Daoy (cell line): ENCODE measurements around the gene OR4A5. TPM values are rescaled to one million over a fixed set of nuclear protein-coding genes. Genes with fewer than 3 reads are reported as not detected.
"Not testable (repeated sequence)": the region's sequence is repeated elsewhere in the genome, so short reads cannot be mapped to it uniquely, and the experiment has no call there.

Experiments used
- DNase-seq: peaks from one replicate; pipeline ENCODE4 v3.0.0-alpha.2; 2015; ENCODE audit warnings: low read depth
- total RNA-seq: library from RNA; depleted of rRNA; stranded (reverse); fragments of >200 nt; shearing (Covaris generic); gene quantifications from 2 replicates; pipeline ENCODE4 v1.2.3, GENCODE V29; 2014; rRNA removed

The OR4A5 gene, protein sequence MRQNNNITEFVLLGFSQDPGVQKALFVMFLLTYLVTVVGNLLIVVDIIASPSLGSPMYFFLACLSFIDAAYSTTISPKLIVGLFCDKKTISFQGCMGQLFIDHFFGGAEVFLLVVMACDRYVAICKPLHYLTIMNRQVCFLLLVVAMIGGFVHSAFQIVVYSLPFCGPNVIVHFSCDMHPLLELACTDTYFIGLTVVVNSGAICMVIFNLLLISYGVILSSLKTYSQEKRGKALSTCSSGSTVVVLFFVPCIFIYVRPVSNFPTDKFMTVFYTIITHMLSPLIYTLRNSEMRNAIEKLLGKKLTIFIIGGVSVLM
- total RNA-seq: not detected in 2 replicates

DNA sequence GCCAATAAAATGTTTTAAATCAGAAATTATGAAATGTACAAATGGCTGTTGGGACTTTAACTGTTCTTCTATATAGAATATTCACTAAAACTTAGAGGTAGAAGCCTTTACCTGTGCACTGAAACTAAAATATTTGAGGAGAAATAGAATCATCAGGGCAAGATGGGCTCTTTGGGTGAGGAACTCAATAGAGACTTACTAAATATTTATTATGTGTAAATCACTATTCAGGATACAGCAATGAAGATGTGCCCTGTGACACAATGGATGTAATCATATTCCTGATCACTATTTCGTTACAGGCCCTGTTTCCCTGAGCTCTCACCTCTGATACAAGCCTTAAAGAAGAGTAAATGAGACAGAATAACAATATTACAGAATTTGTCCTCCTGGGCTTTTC, at the start of gene OR4A5:
Gene OR4A5, plus strand, starts transcription at position 301 of the 400 bp plus-strand sequence. Its CDS starts 53 bp downstream, at position 354.
- not testable (repeated sequence) for DNase-seq

GRCh38 chr11:54720094-54720493, 13.5 kb downstream of the OR4A5 start:
- not testable (repeated sequence) for DNase-seq

Other genes starting within 250 kb of the OR4A5 start
- not detected in 2 replicates for gene OR4C46, start 102.8 kb upstream of the OR4A5 start, total RNA-seq